Adrenal gland (tissue), 12 donors: ENCODE results near the gene SPDYC. TPM values are rescaled to one million over a fixed set of nuclear protein-coding genes. Genes with fewer than 3 reads are reported as not detected.

Source experiments
- DNase-seq, 7 donors: peaks; one replicate each; pipeline ENCODE4 v3.0.0-alpha.2; 2019 to 2020
- H3K27ac ChIP-seq, 5 donors: fragments of 200-600 bp; sonication (generic) in 4 of 5; 1 replicate in 3 of 5; 2 replicates in 2 of 5; pipeline versions ENCODE4 v1.5.1 to v1.8.0; 2016 to 2020; ENCODE audit warnings: mild to moderate bottlenecking in 1 of 5
- H3K27me3 ChIP-seq: fragments of 200-600 bp; 2 replicates; pipeline ENCODE4 v1.8.0; 2021
- H3K36me3 ChIP-seq, 2 donors: fragments of 200-600 bp; replicated peaks in 1 of 2; 1 replicate in 1 of 2; 2 replicates in 1 of 2; pipeline versions ENCODE4 v1.5.1 to v1.8.0; 2018 to 2022
- H3K4me1 ChIP-seq, 2 donors: fragments of 200-600 bp; replicated peaks in 1 of 2; 1 replicate in 1 of 2; 2 replicates in 1 of 2; pipeline versions ENCODE4 v1.5.1 to v1.8.0; 2018 to 2021
- H3K4me3 ChIP-seq, 4 donors: fragments of 200-600 bp; sonication (generic) in 3 of 4; one replicate each; pipeline ENCODE4 v1.5.1; 2016 to 2018
- H3K9me3 ChIP-seq, 3 donors: fragments of 200-600 bp; sonication (generic) in 1 of 3; replicated peaks in 1 of 3; 1 replicate in 2 of 3; 2 replicates in 1 of 3; pipeline versions ENCODE4 v1.5.1 to v1.8.0; 2016 to 2021
- POLR2A ChIP-seq, 2 donors: fragments of 450-650 bp; IDR thresholded peaks; one replicate each; pipeline ENCODE4 v1.6.1; 2017; ENCODE audit warnings: antibody characterized with exemption in 2 of 2, mild to moderate bottlenecking in 2 of 2, moderate library complexity in 1 of 2
- WGBS, 4 donors: extraction: QIAGEN DNeasy Blood & Tissue Kit in 2 of 4; methylation state at CpG; one replicate each; pipeline versions ENCODE4 v1.1.5 to v1.1.7; 2013 to 2017; 5-methylcytosine and 5-hydroxymethylcytosine counted together
- intact Hi-C, 2 donors: fragments of 100-400 bp; cut with DNase I; formaldehyde crosslinking; loops; one replicate each; pipeline versions ENCODE4 v1.14.1 to v1.15.0; 2022 to 2023
- polyA plus RNA-seq, 3 donors: library from polyadenylated mRNA; stranded (reverse); fragments of 200-250 nt in 2 of 3; fragments of 350-450 nt in 1 of 3; fragmentation: Illumina TruSeq in 1 of 3; extraction: RNeasy Lipid Tissue Mini Kit (QIAGEN cat#74804) in 1 of 3; gene quantifications; one replicate each; pipeline ENCODE4 v1.2.3, GENCODE V29; 2013 to 2014
- total RNA-seq, 9 donors: library from RNA; depleted of rRNA in 4 of 9; stranded (reverse); fragments of >200 nt in 4 of 9; fragments of 120-200 nt in 1 of 9; fragmentation: NEBNext Ultra II Directional in 1 of 9; extraction: Animal tissue kit (Norgen Biotek cat#: 25700) in 1 of 9; gene quantifications; one replicate each; pipeline versions ENCODE4 v1.1.0 to v1.2.4, GENCODE V29; 2013 to 2023
- TF ChIP-seq, protein P1 (sequence below), 6 experiments: fragments of 450-650 bp in 4 of 6; fragments of 200-600 bp in 2 of 6; sonication (generic) in 1 of 6; IDR thresholded peaks; 1 replicate in 5 of 6; 2 replicates in 1 of 6; pipeline versions ENCODE4 v1.5.1 to v1.8.0; 2016 to 2021; ENCODE audit warnings: antibody characterized with exemption in 6 of 6, mild to moderate bottlenecking in 2 of 6, moderate library complexity in 1 of 6
- donor health status: healthy with polysubstance abuse.
- donor health status: Bipolar disorder and iron deficiency.
- donor health status: DM: yes; HTN: yes; CAD: no.
- donor health status: DM: no; HTN: no; CAD: no.
- donor health status: DM: no; HTN: no; CAD: no.
- donor health status: DM: yes; HTN: yes; CAD: no.

SPDYC gene
- total and polyA plus RNA-seq, 12 donors, result 0.10 TPM; not detected in 11

DNA sequence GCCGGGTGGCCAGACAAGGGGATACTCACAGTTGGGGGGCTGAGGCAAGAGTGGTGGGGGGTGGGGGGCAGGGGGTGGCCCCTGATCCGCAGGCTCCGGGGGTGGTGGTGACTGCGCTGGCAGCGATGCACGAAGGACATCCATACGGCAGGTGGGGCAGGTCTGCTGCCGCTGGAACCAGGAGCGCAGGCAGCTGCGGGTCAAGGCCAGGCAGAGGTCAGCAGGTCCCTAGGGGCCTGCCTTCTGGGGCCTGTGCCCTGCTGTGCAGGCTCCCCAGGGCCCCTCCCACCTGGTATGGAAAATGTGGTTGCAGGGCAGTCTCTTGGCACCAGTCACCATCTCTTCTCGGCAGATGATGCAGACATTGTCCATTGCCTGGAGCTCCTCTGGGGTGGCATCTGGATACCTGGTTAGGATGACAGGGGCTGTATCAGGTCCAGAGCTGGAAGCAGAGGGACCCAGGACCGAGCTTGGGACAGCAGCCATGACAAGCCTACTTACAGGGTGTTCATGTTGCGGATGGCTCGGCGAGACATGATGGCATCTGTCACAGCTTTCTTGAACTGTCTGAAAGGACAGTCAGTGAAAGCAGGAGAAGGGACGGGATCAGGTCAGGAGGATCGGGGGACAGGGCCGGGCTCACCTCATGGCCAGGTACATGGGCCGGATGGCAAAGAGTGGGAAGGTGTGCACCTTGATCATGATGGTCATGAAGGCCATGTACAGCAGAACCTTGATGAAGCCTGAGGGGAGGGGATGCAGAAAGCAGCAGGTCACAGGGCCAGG lies 39.2 kb upstream of the SPDYC start:
- H3K36me3 ChIP-seq, result peaks cover 0 to 73% of the 10 kb centered on the region in 2 donors
- 75 to 91% (median 83%) methylated on average over 9 to 19 of the region's 19 CpGs for WGBS, 4 donors
- intact Hi-C loops, result no loop called here
- H3K4me3 ChIP-seq, result no peak overlapping the region
- no peaks in the 10 kb centered on the region for H3K9me3 ChIP-seq
- H3K27me3 ChIP-seq, result no peaks in the 10 kb centered on the region
- no peak overlapping the region for H3K27ac ChIP-seq
- peak in 3 of 7 donors; percentile 13 to 53 (median 30) for DNase-seq
- peaks cover 17 to 37% of the 10 kb centered on the region in 2 donors for H3K4me1 ChIP-seq
- no peak for TF ChIP-seq POLR2A (IDR thresholded peaks at IDR 0.05)
- TF ChIP-seq, protein P1, sequence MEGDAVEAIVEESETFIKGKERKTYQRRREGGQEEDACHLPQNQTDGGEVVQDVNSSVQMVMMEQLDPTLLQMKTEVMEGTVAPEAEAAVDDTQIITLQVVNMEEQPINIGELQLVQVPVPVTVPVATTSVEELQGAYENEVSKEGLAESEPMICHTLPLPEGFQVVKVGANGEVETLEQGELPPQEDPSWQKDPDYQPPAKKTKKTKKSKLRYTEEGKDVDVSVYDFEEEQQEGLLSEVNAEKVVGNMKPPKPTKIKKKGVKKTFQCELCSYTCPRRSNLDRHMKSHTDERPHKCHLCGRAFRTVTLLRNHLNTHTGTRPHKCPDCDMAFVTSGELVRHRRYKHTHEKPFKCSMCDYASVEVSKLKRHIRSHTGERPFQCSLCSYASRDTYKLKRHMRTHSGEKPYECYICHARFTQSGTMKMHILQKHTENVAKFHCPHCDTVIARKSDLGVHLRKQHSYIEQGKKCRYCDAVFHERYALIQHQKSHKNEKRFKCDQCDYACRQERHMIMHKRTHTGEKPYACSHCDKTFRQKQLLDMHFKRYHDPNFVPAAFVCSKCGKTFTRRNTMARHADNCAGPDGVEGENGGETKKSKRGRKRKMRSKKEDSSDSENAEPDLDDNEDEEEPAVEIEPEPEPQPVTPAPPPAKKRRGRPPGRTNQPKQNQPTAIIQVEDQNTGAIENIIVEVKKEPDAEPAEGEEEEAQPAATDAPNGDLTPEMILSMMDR (IDR thresholded peaks at IDR 0.05), result no peak

DNA sequence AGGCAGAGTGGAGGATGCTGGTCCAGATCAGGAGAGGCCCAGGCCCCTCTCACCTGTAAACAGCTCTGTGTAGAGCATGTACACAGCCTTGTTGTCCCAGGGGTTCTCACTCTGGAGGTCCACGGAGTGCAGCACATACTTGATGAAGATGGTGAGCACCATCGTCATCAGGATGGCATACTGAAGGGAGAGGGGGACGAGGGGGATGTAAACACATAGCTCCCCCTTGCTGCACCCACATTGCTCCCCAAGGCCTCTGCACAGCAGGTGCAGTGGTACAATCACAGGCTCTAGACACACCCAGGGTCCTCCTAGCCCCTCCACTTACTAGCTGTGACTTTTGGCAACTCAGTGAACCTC lies 38.6 kb upstream of the SPDYC start:
- H3K4me3 ChIP-seq, result no peak overlapping the region
- no peaks in the 10 kb centered on the region for H3K27me3 ChIP-seq
- 81 to 89% (median 87%) methylated on average over 3 of the region's 3 CpGs; no CpG with 5 or more reads in 1 of the 4 donors for WGBS, 4 donors
- H3K27ac ChIP-seq, result no peak overlapping the region
- DNase-seq, result peak in 2 of 7 donors; percentile 21 to 48
- peaks cover 0 to 67% of the 10 kb centered on the region in 2 donors for H3K36me3 ChIP-seq
- intact Hi-C loops, result no loop called here
- H3K9me3 ChIP-seq, result no peaks in the 10 kb centered on the region
- H3K4me1 ChIP-seq, result peaks cover 18 to 41% of the 10 kb centered on the region in 2 donors
- TF ChIP-seq, protein P1 (IDR thresholded peaks at IDR 0.05), result no peak
- TF ChIP-seq POLR2A (IDR thresholded peaks at IDR 0.05), result no peak

DNA sequence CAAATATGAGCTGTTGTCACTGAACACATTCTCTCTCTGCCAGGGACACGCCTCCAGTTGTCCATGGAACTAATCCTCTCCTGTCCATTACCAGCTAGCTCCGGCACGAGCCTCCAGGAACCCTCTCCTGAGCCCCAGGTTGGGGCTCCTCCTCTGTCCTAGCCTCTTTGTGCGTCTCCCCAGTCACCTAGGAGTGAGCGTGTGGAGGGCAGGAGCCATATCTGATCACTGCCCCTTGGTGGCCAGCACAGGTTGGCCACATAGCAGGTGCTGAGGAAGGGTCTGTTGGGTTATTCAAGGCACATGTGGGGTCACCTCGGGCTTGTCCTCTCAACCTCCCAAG lies 38.2 kb upstream of the SPDYC start:
- peak in 2 of 7 donors; percentile 19 to 52 for DNase-seq
- Histone ChIP-seq H3K9me3 (no peaks in the 10 kb centered on the region), H3K36me3 (peaks cover 0 to 62% of the 10 kb centered on the region in 2 donors), H3K27me3 (no peaks in the 10 kb centered on the region), H3K4me1 (peaks cover 18 to 41% of the 10 kb centered on the region in 2 donors), H3K4me3 (no peak overlapping the region), H3K27ac (peak overlapping the region in 1 of 5 donors; percentile 96)
- TF ChIP-seq POLR2A (IDR thresholded peaks at IDR 0.05), result no peak
- TF ChIP-seq, protein P1 (IDR thresholded peaks at IDR 0.05), result no peak
- WGBS, 4 donors, result 76 to 89% (median 79%) methylated on average over 5 to 6 of the region's 6 CpGs
- intact Hi-C loops, result no loop called here

DNA sequence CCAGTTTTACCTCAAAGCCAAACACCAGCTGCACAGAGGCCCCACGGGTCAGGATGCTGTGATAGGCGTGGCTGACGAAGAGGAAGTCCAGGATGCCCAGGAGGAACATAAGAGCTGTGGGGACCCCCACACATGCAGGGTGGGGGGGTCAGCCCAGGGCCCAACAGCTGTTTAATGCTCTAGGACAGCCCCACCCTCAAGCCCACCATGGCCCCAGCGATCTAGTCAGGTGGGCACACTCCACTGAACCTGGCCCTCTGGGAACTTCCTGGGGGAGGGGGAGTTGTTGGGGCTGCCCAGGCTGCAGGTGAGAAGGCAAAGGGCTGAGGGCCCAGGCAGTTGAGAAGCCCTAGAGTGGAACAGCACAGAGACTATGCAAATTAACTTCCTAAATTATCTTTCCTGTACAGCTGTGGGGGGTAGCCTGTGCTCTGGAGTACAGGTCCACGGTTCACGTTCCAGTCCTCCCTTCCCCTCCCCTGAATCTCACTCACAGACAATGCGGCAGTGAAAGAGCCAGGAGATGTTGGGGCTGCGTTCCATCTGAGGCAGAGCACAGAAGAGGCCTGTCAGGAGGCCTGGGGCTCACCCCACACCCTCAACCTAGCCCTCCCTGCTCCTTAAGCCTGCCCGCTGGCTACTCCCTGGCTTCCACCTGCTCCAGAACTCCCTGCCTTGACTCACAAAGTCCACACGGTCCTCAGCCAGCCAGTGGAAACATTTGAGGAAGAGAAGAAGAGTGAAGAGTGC lies 37.6 kb upstream of the SPDYC start:
- Histone ChIP-seq H3K27ac (peak overlapping the region in 2 of 5 donors; percentile 96 to 98), H3K9me3 (no peaks in the 10 kb centered on the region), H3K4me3 (no peak overlapping the region), H3K27me3 (no peaks in the 10 kb centered on the region), H3K36me3 (peaks cover 0 to 57% of the 10 kb centered on the region in 2 donors), H3K4me1 (peaks cover 18 to 41% of the 10 kb centered on the region in 2 donors)
- 63 to 74% (median 66%) methylated on average over 9 to 10 of the region's 10 CpGs for WGBS, 4 donors
- intact Hi-C loops, result no loop called here
- peak in 3 of 7 donors; percentile 13 to 54 (median 25) for DNase-seq
- TF ChIP-seq, protein P1 (IDR thresholded peaks at IDR 0.05), result no peak
- no peak for TF ChIP-seq POLR2A (IDR thresholded peaks at IDR 0.05)
